ENCODE data around the gene ROPN1L.

ROPN1L gene

DNA sequence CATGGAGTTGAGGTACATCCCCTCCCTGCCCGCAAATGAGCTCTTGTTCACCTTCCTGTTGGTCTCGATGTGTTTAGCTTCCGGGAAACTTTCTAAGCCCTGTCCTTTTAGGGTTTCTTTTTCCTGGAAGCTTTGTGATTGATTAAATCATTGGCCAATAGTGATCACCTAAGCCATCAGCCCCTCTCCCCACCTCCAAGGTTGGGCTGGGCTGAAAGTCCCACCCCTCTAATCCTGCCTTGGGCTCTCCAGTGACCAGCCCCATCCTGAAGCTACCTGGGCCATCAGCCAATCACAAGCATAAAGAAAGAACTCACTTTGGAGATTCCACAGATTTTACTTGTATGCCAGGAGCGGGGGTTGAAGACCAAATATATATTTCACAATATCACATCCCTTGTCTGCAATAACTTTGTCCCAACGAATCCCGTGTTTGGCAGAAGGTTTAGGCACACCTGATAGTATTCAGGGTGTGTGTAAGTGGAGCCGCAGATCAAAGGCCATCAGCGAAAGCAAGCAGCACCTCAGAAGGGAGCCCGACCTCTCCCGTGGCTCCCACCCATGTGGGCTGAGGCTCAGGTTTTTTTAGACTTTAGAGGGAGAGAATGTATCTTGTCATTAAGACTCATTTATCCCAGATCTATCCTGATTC lies 20.4 kb downstream of the ROPN1L start:
- no peaks in the 10 kb centered on the region for H3K4me1 ChIP-seq (ENCODE audit: control insufficient read depth, low read length)
- no peak overlapping the region for H3K4me2 ChIP-seq (ENCODE audit: low read length)
- no peak for TF ChIP-seq EZH2phosphoT487 (IDR thresholded peaks at IDR 0.05; ENCODE audit: borderline replicate concordance, low read length)
- TF ChIP-seq, protein P1, sequence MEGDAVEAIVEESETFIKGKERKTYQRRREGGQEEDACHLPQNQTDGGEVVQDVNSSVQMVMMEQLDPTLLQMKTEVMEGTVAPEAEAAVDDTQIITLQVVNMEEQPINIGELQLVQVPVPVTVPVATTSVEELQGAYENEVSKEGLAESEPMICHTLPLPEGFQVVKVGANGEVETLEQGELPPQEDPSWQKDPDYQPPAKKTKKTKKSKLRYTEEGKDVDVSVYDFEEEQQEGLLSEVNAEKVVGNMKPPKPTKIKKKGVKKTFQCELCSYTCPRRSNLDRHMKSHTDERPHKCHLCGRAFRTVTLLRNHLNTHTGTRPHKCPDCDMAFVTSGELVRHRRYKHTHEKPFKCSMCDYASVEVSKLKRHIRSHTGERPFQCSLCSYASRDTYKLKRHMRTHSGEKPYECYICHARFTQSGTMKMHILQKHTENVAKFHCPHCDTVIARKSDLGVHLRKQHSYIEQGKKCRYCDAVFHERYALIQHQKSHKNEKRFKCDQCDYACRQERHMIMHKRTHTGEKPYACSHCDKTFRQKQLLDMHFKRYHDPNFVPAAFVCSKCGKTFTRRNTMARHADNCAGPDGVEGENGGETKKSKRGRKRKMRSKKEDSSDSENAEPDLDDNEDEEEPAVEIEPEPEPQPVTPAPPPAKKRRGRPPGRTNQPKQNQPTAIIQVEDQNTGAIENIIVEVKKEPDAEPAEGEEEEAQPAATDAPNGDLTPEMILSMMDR (IDR thresholded peaks at IDR 0.05; ENCODE audit: low read depth, low read length, poor library complexity, severe bottlenecking), result no peak
- H3K36me3 ChIP-seq (ENCODE audit: control insufficient read depth, low read length), result no peaks in the 10 kb centered on the region
- H3K4me3 ChIP-seq (ENCODE audit: low read length), result no peak overlapping the region
- H3F3A ChIP-seq (ENCODE audit: control insufficient read depth, insufficient read depth), result peaks cover 2% of the 10 kb centered on the region; the same call in 1 of the 2 replicates
- H3K27me3 ChIP-seq (ENCODE audit: control insufficient read depth, low read length), result peaks cover 12% of the 10 kb centered on the region
- H4K20me1 ChIP-seq (ENCODE audit: control insufficient read depth, insufficient read depth, low read depth, low read length), result no peaks in the 10 kb centered on the region
- H3K79me2 ChIP-seq (ENCODE audit: control insufficient read depth, low read length), result no peaks in the 10 kb centered on the region
- no peak overlapping the region for H3K27ac ChIP-seq (ENCODE audit: low read depth, low read length)
- H3K9me2 ChIP-seq (replicated peaks; ENCODE audit: control insufficient read depth, low read length), result no peaks in the 10 kb centered on the region
- no peaks in the 10 kb centered on the region for H3K9me3 ChIP-seq (ENCODE audit: control insufficient read depth, insufficient read depth, low read length)

DNA sequence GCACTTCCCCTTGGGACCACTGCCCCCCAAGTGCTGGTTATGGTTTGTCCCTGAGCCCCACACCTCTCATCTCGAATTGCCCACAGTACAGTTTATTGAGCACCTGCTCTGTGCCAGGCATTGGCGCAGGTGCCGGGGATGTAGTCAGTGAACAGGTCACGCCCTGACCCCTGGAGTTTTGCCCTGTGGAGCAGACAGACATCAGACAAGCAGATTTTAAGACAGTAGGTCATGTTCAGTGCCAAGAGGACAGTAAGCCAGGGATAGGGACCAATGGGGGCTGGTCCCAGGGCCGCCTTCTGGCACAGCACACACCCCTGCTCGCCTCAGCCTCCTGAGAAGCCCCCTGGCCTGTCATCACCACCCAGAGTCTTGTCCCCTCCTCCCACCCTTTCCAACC lies 21.9 kb downstream of the ROPN1L start:
- H3K9me3 ChIP-seq (ENCODE audit: control insufficient read depth, insufficient read depth, low read length), result no peaks in the 10 kb centered on the region
- peaks cover 2% of the 10 kb centered on the region; the same call in 1 of the 2 replicates for H3F3A ChIP-seq (ENCODE audit: control insufficient read depth, insufficient read depth)
- no peaks in the 10 kb centered on the region for H3K36me3 ChIP-seq (ENCODE audit: control insufficient read depth, low read length)
- peaks cover 23% of the 10 kb centered on the region for H3K27me3 ChIP-seq (ENCODE audit: control insufficient read depth, low read length)
- H3K4me2 ChIP-seq (ENCODE audit: low read length), result no peak overlapping the region
- no peaks in the 10 kb centered on the region for H3K9me2 ChIP-seq (replicated peaks; ENCODE audit: control insufficient read depth, low read length)
- no peak overlapping the region for H3K27ac ChIP-seq (ENCODE audit: low read depth, low read length)
- no peaks in the 10 kb centered on the region for H3K4me1 ChIP-seq (ENCODE audit: control insufficient read depth, low read length)
- no peak overlapping the region for H3K4me3 ChIP-seq (ENCODE audit: low read length)
- H3K79me2 ChIP-seq (ENCODE audit: control insufficient read depth, low read length), result no peaks in the 10 kb centered on the region
- no peaks in the 10 kb centered on the region for H4K20me1 ChIP-seq (ENCODE audit: control insufficient read depth, insufficient read depth, low read depth, low read length)
- TF ChIP-seq, protein P1 (IDR thresholded peaks at IDR 0.05; ENCODE audit: low read depth, low read length, poor library complexity, severe bottlenecking), result no peak
- no peak for TF ChIP-seq EZH2phosphoT487 (IDR thresholded peaks at IDR 0.05; ENCODE audit: borderline replicate concordance, low read length)

DNA sequence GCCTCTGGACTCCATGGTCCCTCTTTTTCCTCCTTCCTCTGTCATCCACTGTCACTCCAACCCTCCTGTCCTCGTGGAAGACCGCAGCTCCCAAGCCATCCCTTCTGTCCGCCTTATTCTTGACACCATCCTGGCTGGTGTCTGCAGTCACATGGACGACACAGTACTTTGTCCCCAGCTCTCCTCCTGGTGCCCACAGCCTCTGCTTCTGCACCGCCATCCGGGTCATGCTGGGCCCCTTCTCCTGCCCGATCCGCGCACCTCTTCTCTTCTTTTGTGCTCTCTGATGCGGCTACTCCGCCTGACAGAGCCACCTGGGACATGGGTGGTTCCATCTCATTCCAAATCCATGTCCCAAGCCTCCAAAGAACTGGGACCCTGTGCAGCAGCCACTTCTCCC lies 22.5 kb downstream of the ROPN1L start:
- Histone ChIP-seq H3K4me1 (ENCODE audit: control insufficient read depth, low read length) (no peaks in the 10 kb centered on the region), H3K4me2 (ENCODE audit: low read length) (no peak overlapping the region), H3K79me2 (ENCODE audit: control insufficient read depth, low read length) (no peaks in the 10 kb centered on the region), H4K20me1 (ENCODE audit: control insufficient read depth, insufficient read depth, low read depth, low read length) (no peaks in the 10 kb centered on the region), H3K27ac (ENCODE audit: low read depth, low read length) (no peak overlapping the region), H3K9me3 (ENCODE audit: control insufficient read depth, insufficient read depth, low read length) (no peaks in the 10 kb centered on the region), H3K27me3 (ENCODE audit: control insufficient read depth, low read length) (peaks cover 23% of the 10 kb centered on the region), H3F3A (ENCODE audit: control insufficient read depth, insufficient read depth) (peaks cover 2% of the 10 kb centered on the region; the same call in 1 of the 2 replicates), H3K9me2 (replicated peaks; ENCODE audit: control insufficient read depth, low read length) (no peaks in the 10 kb centered on the region), H3K4me3 (ENCODE audit: low read length) (no peak overlapping the region), H3K36me3 (ENCODE audit: control insufficient read depth, low read length) (no peaks in the 10 kb centered on the region)
- TF ChIP-seq EZH2phosphoT487 (IDR thresholded peaks at IDR 0.05; ENCODE audit: borderline replicate concordance, low read length), result no peak
- TF ChIP-seq, protein P1 (IDR thresholded peaks at IDR 0.05; ENCODE audit: low read depth, low read length, poor library complexity, severe bottlenecking), result no peak
